Endothelial cell of umbilical vein (primary cell): Measurements from ENCODE around the gene SEC11C.

ENCODE experiments used
- EZH2 ChIP-seq: IDR thresholded peaks from 2 replicates; pipeline ENCODE4 v1.6.1; 2012; ENCODE audit warnings: borderline replicate concordance, low read depth, mild to moderate bottlenecking, moderate library complexity, low read length, inconsistent platforms; ENCODE audit not compliant: severe bottlenecking
- JUN ChIP-seq: IDR thresholded peaks from 2 replicates; pipeline ENCODE4 v1.6.1; 2011; ENCODE audit warnings: borderline replicate concordance, low read depth; ENCODE audit not compliant: insufficient read length, insufficient read depth
- MYC ChIP-seq: IDR thresholded peaks from one replicate; pipeline ENCODE4 v1.6.1; 2011; ENCODE audit warnings: mild to moderate bottlenecking, low read depth, low read length
- POLR2A ChIP-seq: IDR thresholded peaks from 2 replicates; pipeline ENCODE4 v1.6.1; 2012; ENCODE audit warnings: low read depth, mild to moderate bottlenecking, control low read depth, low read length
- POLR2AphosphoS5 ChIP-seq: IDR thresholded peaks from 2 replicates; pipeline ENCODE4 v1.6.1; 2012; ENCODE audit warnings: low read depth, mild to moderate bottlenecking, control low read depth, low read length, moderate library complexity; ENCODE audit not compliant: insufficient read depth
- TF ChIP-seq, protein P1 (sequence below), 2 donors: IDR thresholded peaks; 1 replicate in 1 of 2; 2 replicates in 1 of 2; pipeline ENCODE4 v1.5.1; 2011; ENCODE audit warnings: low read length in 2 of 2, mild to moderate bottlenecking in 2 of 2, moderate library complexity in 2 of 2, control low read depth in 1 of 2, inconsistent platforms in 1 of 2, low read depth in 1 of 2; ENCODE audit not compliant: insufficient read depth in 1 of 2; ENCODE audit errors: extremely low read depth in 1 of 2
- TF ChIP-seq, protein P2 (sequence below): IDR thresholded peaks from 2 replicates; pipeline ENCODE4 v1.6.1; 2011; ENCODE audit not compliant: insufficient read depth, insufficient read length

DNA sequence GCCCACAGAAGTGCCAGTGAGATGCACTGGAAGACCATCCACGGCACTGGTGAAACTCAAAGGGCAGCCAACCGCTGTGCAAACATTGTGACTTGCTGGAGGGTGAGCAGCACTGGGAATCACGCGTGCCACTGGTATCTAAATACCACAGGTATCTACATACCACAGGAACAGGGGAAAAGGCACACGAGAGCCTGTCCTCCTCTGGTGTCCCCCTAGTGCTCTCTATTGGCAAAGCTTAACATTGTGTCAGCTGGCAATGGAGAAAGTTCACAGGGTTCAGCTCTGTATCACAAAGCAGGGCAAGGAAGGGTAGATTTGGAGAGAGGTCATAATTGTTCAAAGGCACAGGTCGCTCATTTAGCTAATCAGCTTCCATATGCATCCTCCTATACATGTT lies 12.6 kb upstream of the SEC11C start:
- no peak for TF ChIP-seq POLR2A
- TF ChIP-seq, protein P1, sequence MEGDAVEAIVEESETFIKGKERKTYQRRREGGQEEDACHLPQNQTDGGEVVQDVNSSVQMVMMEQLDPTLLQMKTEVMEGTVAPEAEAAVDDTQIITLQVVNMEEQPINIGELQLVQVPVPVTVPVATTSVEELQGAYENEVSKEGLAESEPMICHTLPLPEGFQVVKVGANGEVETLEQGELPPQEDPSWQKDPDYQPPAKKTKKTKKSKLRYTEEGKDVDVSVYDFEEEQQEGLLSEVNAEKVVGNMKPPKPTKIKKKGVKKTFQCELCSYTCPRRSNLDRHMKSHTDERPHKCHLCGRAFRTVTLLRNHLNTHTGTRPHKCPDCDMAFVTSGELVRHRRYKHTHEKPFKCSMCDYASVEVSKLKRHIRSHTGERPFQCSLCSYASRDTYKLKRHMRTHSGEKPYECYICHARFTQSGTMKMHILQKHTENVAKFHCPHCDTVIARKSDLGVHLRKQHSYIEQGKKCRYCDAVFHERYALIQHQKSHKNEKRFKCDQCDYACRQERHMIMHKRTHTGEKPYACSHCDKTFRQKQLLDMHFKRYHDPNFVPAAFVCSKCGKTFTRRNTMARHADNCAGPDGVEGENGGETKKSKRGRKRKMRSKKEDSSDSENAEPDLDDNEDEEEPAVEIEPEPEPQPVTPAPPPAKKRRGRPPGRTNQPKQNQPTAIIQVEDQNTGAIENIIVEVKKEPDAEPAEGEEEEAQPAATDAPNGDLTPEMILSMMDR (IDR thresholded peaks at IDR 0.05; ENCODE audit: extremely low read depth in 1 of 2, insufficient read depth in 1 of 2, low read depth in 1 of 2, low read length in 2 of 2) = no peak
- TF ChIP-seq POLR2AphosphoS5 = no peak
- TF ChIP-seq EZH2 = no peak
- TF ChIP-seq, protein P2, sequence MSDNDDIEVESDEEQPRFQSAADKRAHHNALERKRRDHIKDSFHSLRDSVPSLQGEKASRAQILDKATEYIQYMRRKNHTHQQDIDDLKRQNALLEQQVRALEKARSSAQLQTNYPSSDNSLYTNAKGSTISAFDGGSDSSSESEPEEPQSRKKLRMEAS = no peak
- TF ChIP-seq JUN = no peak
- no peak for TF ChIP-seq MYC
